Stimulated activated CD4-positive, alpha-beta T cell treated with anti-CD3 and anti-CD28 coated beads, Interleukin-2, amount 100 ng/mL, for 24 hours (primary cell): ENCODE measurements around the gene KIF2C.

ENCODE experiments used
- DNase-seq, 2 donors: peaks; one replicate each; pipeline ENCODE4 v3.0.0-alpha.2; 2020

Gene KIF2C

DNA sequence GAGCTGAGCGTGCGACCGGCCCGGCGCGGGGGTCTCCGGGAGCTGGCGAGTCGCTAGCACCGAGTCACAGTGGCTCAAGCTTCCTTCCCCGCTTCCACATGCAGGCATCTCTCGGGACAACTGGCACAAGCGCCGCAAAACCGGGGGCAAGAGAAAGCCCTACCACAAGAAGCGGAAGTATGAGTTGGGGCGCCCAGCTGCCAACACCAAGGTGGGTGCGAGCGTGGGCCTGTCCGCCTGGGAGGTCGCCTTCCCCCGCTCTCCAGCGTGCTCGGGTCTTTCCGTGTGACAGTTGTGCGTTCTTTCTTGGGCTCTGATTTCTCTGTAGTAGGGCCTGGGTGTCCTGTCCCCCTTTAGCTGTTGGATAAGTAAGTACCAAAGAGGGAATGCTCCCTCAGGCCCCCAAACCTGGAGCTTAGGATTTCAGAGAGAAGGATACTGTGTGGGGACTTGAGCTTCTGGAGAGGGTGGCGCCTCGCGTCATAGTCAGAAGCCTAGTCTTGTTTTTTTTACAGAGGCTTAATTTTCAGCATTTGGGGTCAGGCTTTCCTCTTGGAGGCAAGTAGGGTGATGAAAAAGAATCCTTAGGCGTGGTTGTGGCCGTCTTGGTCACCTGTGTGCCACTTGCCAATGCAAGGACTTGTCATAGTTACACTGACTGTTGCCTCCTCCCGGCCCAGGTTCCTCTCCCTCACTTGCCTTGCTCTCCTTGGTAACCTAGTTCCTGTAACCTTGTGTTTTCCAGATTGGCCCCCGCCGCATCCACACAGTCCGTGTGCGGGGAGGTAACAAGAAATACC lies 36.5 kb downstream of the KIF2C start:
- peak; percentile 49 to 51 for DNase-seq

DNA sequence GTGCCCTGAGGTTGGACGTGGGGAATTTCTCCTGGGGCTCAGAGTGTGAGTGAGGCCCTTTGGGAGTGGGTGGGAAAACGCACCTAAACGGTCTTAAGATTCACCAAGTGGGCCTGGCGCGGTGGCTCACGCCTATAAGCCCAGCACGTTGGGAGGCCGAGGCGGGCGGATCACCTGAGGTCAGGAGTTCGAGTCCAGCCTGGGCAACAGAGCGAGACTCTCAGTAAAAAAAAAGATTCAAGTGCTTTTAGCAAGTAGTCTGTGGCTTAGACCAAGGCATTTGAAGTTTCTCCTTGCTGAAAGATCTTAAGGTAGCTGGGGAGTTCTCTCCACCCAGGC lies 37.1 kb downstream of the KIF2C start:
- no peak for DNase-seq

DNA sequence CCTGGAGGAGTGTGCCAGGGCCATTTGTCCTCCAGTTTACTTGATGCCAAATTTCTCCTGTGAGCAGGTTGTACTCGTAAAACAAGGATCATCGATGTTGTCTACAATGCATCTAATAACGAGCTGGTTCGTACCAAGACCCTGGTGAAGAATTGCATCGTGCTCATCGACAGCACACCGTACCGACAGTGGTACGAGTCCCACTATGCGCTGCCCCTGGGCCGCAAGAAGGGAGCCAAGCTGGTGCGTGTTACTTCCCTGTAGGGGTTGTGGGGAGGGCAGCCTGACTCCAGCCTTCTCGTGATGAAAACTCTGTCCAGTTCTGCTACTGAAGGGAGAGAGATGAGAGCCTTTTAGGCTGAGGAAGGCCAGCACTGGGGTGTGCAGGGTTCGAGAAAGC lies 37.9 kb downstream of the KIF2C start:
- DNase-seq = no peak

DNA sequence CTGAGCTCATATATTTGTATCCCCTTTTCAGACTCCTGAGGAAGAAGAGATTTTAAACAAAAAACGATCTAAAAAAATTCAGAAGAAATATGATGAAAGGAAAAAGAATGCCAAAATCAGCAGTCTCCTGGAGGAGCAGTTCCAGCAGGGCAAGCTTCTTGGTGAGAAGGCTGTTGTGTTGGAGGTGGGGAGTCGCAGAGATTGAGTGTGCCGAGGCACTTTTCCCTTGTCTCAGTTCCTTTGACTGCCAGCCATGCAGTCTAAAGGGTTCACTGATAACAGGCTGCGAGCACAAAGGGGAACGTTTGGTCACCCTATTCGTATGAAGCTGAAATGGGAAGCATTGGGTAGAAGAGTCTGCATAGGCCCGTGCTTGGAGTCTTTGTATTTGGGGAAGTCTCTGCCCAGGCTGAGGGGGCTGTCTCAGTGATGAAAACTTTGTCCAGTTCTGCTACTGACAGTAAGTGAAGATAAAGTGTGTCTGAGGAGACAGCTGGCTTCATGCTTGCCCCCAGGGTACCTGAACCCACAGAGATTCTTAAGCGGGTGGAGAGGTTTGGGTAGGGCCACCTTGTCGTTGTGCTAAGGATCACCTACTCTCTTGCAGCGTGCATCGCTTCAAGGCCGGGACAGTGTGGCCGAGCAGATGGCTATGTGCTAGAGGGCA lies 38.5 kb downstream of the KIF2C start:
- no peak for DNase-seq

DNA sequence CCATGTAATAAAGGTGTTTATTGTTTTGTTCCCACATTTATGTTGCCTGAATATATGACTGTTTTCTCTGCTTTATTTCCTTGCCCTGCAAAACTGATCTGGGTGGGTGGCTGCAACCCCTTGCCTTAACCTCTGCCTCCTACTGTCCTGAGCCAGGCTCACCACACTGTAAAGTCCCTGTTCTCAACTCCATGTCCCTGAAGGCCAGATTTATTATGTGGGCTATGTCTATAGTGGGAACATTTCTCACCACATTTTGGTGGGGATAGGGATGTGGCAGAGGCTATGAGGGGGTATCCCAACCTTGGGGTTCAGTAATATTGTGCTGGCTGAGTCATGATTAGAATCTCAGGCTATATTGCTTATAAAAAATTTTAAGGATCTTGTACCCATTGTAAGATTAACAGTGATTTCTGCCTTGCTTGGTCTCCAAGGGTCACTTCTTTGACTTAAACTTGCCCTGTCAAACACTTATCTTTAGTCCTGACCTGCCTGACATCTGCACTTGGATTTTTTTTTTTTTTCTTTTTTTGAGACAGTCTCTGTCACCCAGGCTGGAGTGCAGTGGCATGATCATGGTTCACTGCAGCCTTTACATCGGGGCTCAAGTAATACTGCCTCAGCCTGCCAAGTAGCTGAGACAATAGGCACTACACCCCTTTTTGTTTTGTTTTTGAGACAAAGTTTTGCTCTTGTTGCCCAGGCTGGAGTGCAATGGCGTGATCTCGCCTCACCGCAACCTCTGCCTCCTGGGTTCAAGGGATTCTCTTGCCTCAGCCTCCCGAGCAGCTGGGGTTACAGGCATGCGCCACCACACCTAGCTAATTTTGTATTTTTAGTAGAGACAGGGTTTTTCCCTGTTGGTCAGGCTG lies 39.3 kb downstream of the KIF2C start:
- DNase-seq = no peak

DNA sequence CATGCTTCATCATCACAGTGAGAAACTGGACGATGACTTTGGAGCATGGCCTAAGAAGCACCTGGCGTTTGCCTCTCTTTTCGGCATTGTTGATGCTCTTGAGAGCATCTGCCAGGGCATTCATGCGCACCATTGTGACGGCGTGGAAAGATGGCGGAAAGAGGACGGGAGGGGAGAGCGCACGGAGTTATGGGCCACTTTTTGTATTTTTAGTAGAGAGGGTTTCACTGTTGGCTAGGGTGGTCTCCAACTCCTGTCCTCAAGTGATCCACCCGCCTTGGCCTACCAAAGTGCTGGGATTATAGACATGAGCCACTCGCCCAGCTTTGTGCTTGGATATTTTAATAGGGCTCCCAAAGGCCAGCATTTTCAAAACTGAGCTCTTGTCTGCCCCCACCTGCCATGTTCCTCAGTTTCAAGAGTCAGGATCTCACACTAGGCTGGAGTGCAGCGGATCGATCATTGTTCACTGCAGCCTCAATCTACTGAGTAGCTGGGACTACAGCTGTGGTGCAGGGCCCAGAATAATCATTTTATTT lies 41.0 kb downstream of the KIF2C start:
- no peak for DNase-seq

DNA sequence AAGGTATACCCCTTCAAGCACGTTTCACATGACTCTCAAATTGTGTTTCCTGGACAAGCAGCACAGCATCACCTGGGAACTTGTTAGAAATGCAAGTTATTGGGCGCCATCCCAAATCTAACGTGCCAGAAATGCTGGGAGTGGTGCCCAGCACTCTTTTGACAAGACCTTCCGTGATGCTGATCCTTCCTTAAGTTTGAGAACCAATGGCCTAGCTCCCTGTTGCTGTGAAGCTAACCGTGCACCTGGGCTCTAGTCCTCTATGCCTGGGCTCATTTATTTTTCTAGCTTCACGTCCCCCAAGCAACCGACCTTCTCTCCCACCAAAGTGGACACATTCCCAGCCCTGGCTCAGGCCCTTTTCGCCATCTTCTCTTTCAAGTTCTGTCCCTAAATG lies 44.1 kb downstream of the KIF2C start:
- DNase-seq = no peak

DNA sequence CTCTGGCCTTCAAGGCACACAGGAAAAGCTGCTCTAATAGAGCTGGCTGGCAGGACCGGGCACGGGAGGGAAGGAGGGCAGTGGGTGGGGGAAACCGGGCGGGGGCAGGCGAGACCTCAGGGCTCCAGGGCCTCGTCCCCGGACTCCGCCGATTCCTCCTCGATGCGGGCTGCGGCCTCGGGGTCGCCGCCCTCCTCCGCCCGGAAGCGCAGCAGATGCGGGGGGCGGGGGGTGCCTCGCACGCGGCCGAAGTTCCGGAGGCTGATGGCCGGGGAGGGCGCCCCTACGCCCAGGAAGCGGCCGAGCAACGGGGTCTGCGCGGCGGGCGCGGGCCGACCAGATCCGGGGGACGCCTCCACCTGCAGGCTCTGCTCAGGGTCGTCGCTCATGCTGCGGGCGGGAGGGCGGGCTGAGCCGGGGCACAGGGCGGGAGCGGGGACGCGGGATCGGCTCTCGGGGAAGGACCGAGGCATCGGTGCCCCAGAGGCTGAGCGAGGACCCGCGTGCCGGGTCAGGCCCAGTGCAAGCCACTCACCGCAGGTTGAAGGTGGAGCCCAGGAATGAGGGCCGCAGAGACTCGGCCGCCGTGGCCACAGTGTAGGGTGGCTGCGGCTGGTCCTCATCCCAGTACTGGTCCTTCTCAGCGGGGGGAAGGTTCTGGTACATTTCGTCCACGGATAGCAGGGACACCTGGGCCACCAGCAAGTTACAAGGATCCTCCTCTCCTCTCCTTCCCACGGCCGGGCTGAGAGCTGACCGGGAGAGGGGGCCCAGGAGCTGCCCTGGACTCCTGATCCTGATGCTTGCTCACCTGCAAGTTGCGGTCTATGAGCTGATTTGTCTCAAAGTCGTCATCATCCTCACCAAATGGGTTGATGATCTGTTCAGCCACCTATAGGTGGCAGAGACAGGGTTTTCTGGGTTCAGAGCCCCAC lies 44.7 kb downstream of the KIF2C start:
- DNase-seq = peak in 1 of 2 donors; percentile 47

DNA sequence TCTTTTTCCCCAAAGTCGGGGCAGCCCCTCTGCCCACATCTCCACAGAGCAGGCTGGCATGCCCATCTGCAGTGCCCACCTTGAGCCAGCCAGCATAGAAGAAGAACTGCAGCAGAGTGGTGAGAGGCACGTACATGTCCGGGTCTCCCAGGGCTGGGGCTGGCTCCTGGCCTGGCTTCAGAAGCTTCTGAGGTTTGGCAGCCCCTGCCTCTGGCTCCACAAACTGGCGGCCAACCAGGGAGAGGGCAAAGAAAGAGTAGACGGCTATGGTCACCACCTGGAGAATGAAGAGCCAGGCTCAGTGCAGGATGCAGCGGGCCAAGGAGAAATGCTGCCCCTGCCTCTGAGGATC lies 45.4 kb downstream of the KIF2C start:
- no peak for DNase-seq

DNA sequence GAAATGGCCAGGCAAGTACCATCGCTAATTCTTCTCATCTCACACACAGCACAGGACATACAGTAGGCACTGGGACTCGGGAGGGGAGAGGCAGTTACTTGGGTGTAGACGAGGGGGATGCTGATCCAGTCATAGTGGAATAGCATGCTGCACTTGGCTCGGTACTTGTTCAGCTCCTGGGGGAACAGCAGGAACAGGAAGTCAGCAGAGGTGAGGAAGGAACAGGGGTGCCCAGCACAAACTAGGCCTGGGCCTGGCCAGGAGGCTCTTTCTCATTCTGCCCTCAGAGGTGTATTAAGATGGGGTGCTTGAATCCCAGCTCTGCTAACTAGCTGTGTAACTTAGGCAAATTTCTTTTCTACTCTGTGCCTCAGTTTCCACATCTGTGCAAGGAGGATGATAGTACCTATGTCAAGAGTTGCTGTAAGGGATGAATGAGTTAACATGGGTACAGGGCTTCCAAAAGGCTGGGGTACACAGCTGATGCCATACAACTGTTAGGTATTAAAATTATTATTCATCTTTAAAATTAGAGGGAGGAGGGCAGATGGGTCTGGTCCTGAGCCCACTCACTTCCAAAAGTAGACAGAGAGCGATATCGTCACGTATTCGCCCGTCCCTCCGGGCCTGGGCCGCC lies 46.0 kb downstream of the KIF2C start:
- DNase-seq = no peak

DNA sequence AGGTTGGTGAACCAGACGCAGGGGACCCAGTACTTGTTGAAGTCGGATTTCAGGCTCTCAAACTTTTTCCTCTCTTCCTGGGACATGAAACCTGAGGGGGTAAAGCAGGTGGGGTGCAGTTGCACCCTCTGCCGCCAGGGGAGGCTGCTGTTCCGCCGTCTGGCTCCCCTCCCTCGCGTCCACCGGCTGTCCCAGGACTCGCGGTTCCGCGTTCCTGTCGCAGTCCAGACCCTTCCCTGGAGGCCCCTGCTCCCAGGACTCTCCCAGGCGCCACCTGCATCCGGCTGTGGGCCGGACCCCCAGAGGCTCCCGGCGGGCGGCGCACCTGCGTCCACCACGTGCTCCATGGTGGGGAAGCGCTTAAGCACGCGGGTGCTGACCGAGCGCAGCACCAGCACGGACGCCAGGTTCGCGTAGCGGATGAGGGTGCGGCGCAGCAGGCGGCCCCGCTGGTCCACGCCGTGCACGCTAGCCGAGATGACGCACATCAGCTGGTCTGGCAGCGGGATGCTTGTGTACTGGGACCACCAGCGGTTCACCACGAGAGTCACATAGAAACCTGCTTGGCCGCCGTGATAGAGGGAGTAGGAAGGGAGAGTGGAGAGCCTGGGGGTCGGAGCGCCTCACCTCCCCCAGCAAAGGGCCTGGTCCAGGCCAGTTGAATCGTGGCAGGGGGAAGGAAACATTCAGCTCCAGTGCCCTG lies 46.7 kb downstream of the KIF2C start:
- peak; percentile 83 for DNase-seq

DNA sequence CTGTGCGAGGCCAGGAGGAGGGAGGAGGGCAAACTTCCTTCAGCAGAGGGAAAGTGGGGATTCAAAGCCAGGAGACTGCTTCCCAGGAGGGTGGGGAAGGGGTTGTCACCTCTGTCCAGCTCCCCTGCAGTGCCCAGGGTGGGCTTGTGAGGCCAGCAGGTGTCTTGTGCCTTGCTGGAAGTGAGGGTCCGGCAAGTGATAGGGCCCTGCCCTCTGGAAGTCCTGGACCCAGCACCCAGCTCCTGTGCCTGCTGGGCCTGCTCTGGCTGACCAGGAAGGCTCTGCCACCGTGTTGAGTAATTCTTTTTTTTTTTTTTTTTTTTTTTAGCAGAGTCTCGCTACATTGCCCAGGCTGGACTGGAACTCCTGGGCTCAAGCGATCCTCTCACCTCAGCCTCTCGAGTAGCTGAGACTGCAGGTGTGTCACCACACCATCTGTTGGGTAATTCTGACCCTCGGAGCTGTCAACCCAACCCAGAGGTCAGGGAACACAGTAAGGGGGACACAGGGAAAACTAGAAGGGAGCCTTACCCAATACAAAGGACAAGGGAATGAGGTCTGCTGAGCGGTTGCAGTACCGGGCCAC lies 47.3 kb downstream of the KIF2C start:
- DNase-seq = no peak

DNA sequence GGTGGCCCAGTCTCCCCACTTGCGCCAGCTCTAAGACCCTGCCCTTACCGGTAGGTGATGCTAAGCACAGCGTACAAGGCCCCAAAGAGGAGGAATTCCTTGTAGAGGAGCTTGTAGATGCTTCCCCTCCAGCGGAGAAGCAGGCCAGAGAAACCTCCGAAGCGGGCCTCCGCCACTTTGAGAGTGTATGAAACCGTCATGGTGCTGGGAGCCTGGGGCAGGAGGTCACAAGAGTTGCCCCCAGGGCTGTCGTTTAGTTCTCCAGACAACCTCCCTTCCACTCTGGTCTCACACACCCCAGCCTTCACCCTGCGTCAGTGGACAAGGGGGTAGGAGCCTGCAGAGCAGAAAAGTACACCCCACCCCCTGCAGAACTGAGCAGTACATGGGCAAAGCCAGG lies 47.9 kb downstream of the KIF2C start:
- DNase-seq = no peak

DNA sequence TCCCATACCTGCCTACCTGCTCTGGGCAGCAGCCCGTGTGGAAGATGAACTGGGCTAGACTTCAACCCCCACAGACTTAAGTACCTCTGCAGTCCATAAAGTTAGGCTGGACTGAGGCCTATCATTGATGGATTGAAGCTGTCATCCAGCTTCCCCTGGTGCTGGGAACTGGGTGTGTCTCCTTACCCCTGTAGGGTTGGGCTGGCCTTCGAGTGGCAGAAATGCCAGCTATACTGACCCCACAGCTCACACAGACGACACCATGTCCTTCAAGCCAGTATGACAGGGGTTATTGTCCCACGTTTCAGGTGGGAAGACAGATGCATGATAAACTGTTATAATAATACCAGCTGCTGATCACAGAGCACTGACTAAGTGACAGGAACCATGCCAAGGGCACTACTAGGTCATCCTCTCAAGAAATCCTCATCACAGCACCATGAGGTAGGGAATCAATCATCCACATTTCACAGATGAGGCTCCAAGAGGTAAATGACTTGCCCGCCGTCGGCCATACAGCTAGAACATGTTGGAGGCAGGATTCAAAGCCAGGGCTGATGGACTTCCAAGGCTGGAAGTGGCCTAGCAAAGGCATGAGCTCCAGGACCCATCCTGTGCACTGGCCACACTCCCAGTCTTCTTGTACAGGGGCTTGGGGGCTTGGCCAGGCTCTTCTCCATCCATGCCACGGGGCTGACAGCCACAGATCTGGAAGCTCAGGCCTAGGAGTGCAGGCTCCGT lies 48.7 kb downstream of the KIF2C start, which contains the start of gene BEST4:
Gene BEST4, minus strand, starts transcription at position 51 of the 741 bp plus-strand sequence. CDS start 465 bp downstream, outside the sequence.
- DNase-seq = no peak

DNA sequence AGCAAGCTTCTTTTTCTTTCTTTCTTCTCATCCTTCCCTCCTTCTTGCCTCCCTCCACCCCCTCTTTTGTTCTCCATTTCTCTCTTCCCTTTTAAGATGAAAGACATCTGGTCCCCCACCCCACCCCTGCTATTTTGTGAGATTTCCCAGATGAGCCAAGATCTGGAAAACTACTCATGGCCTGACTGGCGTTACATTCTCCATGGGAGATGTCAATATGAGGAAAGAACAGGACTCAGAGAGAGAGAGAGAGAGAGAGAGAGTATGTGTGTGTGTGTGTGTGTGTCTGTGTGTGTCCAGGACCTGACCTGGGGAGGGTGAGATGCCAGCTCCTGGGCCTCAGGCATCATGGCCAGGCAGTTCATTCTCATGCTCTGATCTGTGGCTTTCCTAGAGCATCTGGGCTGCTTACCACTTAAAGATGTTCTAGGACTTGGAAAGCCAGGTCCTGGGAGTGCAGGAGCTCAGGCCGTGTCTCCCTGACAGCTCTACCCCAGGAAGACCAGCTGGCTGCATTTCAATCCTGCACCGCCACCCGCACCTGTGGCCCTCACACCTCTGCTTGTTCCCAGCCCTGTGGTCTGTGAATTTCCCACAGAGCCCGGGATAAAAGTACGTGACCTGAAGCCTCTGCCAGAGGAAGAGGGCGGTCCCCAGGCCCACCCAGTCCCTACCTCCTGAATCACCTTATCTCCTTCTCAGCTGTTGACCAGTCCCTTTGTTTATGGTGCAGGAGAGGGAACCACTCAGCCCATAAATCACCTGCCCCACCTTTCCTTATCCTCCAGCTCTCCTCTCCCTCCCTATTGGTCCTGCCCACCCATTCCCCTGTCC lies 51.5 kb downstream of the KIF2C start:
- no peak for DNase-seq

DNA sequence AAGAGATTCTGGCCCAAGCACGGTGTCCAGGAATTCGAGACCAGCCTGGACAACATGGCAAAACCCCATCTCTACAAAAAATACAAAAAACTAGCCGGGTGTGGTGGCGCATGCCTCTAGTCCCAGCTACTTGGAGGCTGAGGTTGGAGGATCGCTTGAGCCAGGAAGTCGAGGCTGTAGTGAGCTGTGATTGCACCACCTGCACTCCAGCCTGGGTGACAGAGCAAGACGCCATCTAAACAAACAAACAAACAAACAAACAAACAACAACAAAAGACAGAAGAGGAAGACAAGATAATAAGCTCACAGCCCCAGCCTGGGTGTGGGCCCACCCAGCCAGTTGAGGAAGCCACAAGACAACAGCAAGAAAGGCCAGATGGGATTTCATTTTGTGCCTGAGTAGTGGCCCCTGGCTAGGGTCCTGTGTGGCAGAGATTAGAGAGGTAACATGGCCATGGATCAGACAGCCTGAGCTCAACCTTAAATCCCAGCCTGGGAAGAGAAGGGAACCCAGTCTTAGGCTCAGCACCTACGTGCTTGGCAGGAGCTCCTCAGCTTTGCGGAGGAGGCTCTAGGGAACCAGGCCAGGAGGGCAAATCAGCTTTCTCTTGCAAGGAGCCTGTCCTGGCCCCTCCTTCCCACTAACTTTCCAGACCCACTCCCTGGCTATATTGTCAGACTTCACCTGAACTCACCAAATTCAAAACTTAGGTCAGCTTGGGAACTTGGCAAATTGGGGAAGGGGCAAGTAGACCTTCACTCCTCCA lies 53.3 kb downstream of the KIF2C start:
- peak in 1 of 2 donors; percentile 12 for DNase-seq

DNA sequence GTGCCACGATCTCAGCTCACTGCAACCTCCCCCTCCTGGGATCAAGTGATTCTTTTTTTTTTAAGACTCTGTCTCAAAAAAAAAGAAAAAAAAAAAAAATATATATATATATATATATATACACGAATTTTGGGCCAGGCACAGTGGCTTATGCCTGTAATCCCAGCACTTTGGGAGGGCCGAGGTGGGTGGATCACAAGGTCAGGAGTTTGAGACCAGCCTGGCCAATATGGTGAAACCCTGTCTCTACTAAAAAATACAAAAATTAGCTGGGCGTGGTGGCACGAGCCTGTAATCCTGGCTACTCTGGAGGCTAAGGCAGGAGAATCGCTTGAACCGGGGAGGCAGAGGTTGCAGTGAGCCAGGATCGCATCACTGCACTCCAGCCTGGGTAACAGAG lies 58.2 kb downstream of the KIF2C start:
- peak in 1 of 2 donors; percentile 10 for DNase-seq
